Ishikawa (cell line): Measurements from ENCODE around the gene KLK11.

Source experiments
- CEBPB ChIP-seq: IDR thresholded peaks from 2 replicates; pipeline ENCODE4 v1.6.1; 2012
- CREB1 ChIP-seq: IDR thresholded peaks from 2 replicates; pipeline ENCODE4 v1.6.1; 2012; ENCODE audit warnings: low read depth
- EGR1 ChIP-seq: IDR thresholded peaks from 2 replicates; pipeline ENCODE4 v1.6.1; 2012
- EP300 ChIP-seq: IDR thresholded peaks from 2 replicates; pipeline ENCODE4 v1.6.1; 2012; ENCODE audit warnings: borderline replicate concordance
- FOXM1 ChIP-seq: IDR thresholded peaks from 2 replicates; pipeline ENCODE4 v1.6.1; 2012; ENCODE audit warnings: low read depth, borderline replicate concordance
- NFIC ChIP-seq: IDR thresholded peaks from 2 replicates; pipeline ENCODE4 v1.6.1; 2012
- RAD21 ChIP-seq: IDR thresholded peaks from 2 replicates; pipeline ENCODE4 v1.6.1; 2012; ENCODE audit warnings: low read depth
- REST ChIP-seq: IDR thresholded peaks from 2 replicates; pipeline ENCODE4 v1.6.1; 2012; ENCODE audit warnings: low read depth, mild to moderate bottlenecking
- TAF1 ChIP-seq: IDR thresholded peaks from 2 replicates; pipeline ENCODE4 v1.6.1; 2012; ENCODE audit warnings: low read depth, mild to moderate bottlenecking
- TCF12 ChIP-seq: IDR thresholded peaks from 2 replicates; pipeline ENCODE4 v1.6.1; 2012; ENCODE audit warnings: low read depth
- TEAD4 ChIP-seq: IDR thresholded peaks from 2 replicates; pipeline ENCODE4 v1.6.1; 2012
- USF1 ChIP-seq: IDR thresholded peaks from 2 replicates; pipeline ENCODE4 v1.6.1; 2012
- YY1 ChIP-seq: IDR thresholded peaks from 2 replicates; pipeline ENCODE4 v1.6.1; 2012; ENCODE audit warnings: low read depth
- ZBTB7A ChIP-seq: IDR thresholded peaks from 2 replicates; pipeline ENCODE4 v1.6.1; 2012; ENCODE audit warnings: low read depth
- TF ChIP-seq, protein P1 (sequence below): IDR thresholded peaks from 2 replicates; pipeline ENCODE4 v1.6.1; 2012

Gene KLK11

DNA sequence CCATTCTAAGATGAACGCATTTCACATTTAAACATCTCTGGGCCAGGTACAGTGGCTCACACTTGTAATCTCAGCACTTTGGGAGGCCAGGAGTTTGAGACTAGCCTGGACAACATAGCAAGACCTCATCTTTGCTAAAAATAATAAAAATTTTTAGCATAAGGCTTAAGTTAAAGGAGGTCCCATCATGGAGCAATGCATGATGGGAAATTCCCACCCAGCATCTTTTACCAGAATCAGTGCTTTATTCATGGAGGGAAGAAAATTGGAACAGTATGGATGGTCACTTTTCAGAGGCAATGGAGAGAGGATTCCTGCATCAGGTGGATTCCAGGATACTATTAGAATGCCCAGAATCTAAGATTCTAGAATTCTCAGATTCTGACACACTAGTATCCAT, 21.2 kb downstream of the KLK11 start:
- TF ChIP-seq CEBPB (no peak), YY1 (no peak), TAF1 (no peak), REST (no peak), EP300 (no peak), NFIC (no peak), TCF12 (no peak), FOXM1 (no peak), TEAD4 (no peak), USF1 (no peak), EGR1 (no peak), ZBTB7A (no peak), RAD21 (no peak), CREB1 (no peak)
- TF ChIP-seq, protein P1, sequence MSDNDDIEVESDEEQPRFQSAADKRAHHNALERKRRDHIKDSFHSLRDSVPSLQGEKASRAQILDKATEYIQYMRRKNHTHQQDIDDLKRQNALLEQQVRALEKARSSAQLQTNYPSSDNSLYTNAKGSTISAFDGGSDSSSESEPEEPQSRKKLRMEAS = no peak

DNA sequence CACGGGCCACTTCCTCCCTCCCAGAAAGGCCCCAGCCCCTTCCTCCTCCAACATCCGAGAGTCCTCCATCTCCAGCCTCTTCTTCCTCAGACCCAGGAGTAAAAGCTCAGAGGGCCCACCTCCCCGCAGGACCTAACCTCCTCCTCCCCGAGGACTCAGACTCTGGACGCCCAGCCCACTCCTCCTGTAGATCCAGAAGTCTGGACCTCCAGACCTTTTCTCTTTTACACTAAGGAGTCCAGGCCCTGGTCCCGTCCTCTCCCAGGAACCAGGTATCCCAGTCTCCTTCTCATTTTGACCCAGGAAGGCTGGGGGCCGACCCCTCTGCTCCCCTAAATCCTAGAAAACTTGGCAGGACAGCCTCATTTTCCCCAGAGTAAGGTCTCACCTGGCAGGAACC, 23.1 kb downstream of the KLK11 start:
- TF ChIP-seq YY1 (no peak), NFIC (no peak), ZBTB7A (no peak), RAD21 (no peak), CREB1 (no peak), CEBPB (no peak), EGR1 (no peak), TEAD4 (no peak), TCF12 (no peak), USF1 (no peak), REST (no peak), FOXM1 (no peak), EP300 (no peak), TAF1 (no peak)
- TF ChIP-seq, protein P1 = no peak

- TF ChIP-seq EGR1 (no peak), CREB1 (0 out of 2 replicates have a peak, but pooled peaks have one; percentile 41), USF1 (no peak)
Measured at GRCh38 chr19:51002542-51003311, 23.7 kb downstream of the KLK11 start.

DNA sequence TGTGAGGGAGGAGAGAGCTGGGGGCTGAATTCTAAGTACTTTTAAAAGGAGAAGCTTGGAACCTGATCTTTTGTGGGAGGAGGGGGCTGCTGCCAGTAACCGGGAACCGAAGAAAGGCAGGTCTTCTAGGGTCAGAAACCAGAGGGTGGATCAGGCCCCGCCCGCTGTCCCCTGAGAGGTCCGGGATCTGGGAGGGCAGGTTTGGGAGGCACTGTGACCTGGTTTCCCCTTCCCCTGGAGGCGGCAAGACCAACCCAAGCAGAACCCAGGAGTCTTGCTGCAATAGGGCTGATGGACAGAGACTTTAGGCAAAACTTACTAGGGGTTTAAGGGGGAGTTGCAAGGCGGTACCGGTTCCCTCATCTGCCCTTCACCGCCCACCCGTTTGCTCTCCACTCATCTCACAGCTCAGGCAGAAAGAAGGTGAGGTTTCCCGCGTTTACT, 24.3 kb downstream of the KLK11 start:
- no peak for TF ChIP-seq NFIC
- no peak for TF ChIP-seq USF1
- no peak for TF ChIP-seq CREB1

DNA sequence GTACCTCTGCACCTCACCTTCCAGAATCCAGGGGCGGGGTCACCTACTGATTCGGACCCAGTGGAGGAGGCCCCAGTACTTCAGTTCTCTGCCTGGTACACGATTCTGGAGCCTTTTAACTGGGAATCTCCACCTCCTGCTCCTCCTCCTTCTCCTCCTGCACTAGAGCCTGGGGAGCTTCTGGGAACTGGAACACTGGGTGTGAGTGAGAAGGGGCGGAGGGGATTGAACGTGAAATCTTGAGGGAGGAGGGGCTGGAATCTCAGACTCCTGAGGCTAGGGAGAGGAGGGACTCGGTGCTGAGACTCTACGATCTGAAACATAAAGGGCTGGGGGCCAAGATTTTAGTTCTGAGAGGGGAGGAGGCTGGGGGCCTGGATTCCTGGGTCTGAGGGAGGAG, 24.9 kb downstream of the KLK11 start, which contains the start of gene KLK8:
TSS of gene KLK8 (minus strand) at position 90 of the 400 bp plus-strand sequence. CDS start 437 bp downstream, outside the sequence.
- TF ChIP-seq CEBPB (no peak), EGR1 (no peak), TEAD4 (no peak), RAD21 (no peak), USF1 (no peak), FOXM1 (no peak), TCF12 (no peak), REST (no peak), YY1 (no peak), CREB1 (no peak), EP300 (no peak), ZBTB7A (no peak), TAF1 (no peak), NFIC (no peak)
- TF ChIP-seq, protein P1 = no peak
